K562 (cell line): Measurements from ENCODE around the gene MEF2D. TPM values are rescaled to one million over a fixed set of nuclear protein-coding genes. Genes with fewer than 3 reads are reported as not detected.

Experiments
- ATF3 ChIP-seq, 2 experiments: fragments of 450-650 bp in 1 of 2; sonication (generic) in 1 of 2; formaldehyde crosslinking in 1 of 2; IDR thresholded peaks in 1 of 2; conservative IDR thresholded peaks in 1 of 2; 2 replicates each; pipeline versions ENCODE4 v1.6.1 to v1.8.1; 2016 to 2023; ENCODE audit warnings: mild to moderate bottlenecking in 2 of 2, moderate library complexity in 2 of 2, inconsistent platforms in 1 of 2, missing genetic modification reagents in 1 of 2
- BRF2 ChIP-seq: IDR thresholded peaks from 3 replicates; pipeline ENCODE4 v1.6.1; 2011; ENCODE audit warnings: borderline replicate concordance, mild to moderate bottlenecking; ENCODE audit not compliant: insufficient read length, insufficient read depth
- CGGBP1 ChIP-seq: fragments of 250-450 bp; sonication (Bioruptor Pico); IDR thresholded peaks from 2 replicates; pipeline ENCODE4 v1.9.0; 2021; ENCODE audit warnings: mild to moderate bottlenecking
- CHD2 ChIP-seq: IDR thresholded peaks from 2 replicates; pipeline ENCODE4 v1.6.1; 2011; ENCODE audit warnings: low read depth, low read length
- FOXA1 ChIP-seq: fragments of 450-650 bp; IDR thresholded peaks from 2 replicates; pipeline ENCODE4 v1.6.1; 2016; ENCODE audit warnings: mild to moderate bottlenecking, borderline replicate concordance
- HDAC1 ChIP-seq, 2 experiments: fragments of 450-650 bp; IDR thresholded peaks; 2 replicates each; pipeline ENCODE4 v1.6.1; 2016 to 2017; ENCODE audit warnings: inconsistent platforms in 1 of 2, mild to moderate bottlenecking in 1 of 2, moderate library complexity in 1 of 2
- JUNB ChIP-seq: fragments of 450-650 bp; formaldehyde crosslinking; conservative IDR thresholded peaks from 2 replicates; pipeline ENCODE4 v1.4.0; 2020; ENCODE audit warnings: mild to moderate bottlenecking
- KLF10 ChIP-seq: fragments of 250-450 bp; sonication (Bioruptor Pico); IDR thresholded peaks from 2 replicates; pipeline ENCODE4 v1.6.1; 2021; ENCODE audit warnings: matching md5 sums
- POLR2AphosphoS5 ChIP-seq: IDR thresholded peaks from 2 replicates; pipeline ENCODE4 v1.6.1; 2011; ENCODE audit warnings: mild to moderate bottlenecking, low read depth, low read length, moderate library complexity; ENCODE audit not compliant: control insufficient read depth, insufficient read depth
- RREB1 ChIP-seq: fragments of 250-450 bp; sonication (Bioruptor Pico); IDR thresholded peaks from 2 replicates; pipeline ENCODE4 v1.4.0; 2020
- SAFB2 ChIP-seq: fragments of 200-400 bp; formaldehyde crosslinking; IDR thresholded peaks from 2 replicates; pipeline ENCODE4 v1.6.1; 2018; ENCODE audit warnings: borderline replicate concordance, low read length, low read depth, moderate library complexity; ENCODE audit not compliant: severe bottlenecking
- STAT6 ChIP-seq: sonication (generic); formaldehyde crosslinking; IDR thresholded peaks from 2 replicates; pipeline ENCODE4 v1.8.1; 2023; ENCODE audit warnings: mild to moderate bottlenecking, missing genetic modification reagents
- TAF7 ChIP-seq: fragments of 450-650 bp; IDR thresholded peaks from 2 replicates; pipeline ENCODE4 v1.6.1; 2016; ENCODE audit warnings: missing genetic modification characterization, missing compliant biosample characterization
- TBP ChIP-seq: optimal IDR thresholded peaks from 2 replicates; pipeline ENCODE3; 2011; ENCODE audit warnings: low read depth, low read length, improper control_type of control experiment
- XRCC3 ChIP-seq: fragments of 450-650 bp; IDR thresholded peaks from 2 replicates; pipeline ENCODE4 v1.6.1; 2017; ENCODE audit warnings: mild to moderate bottlenecking, moderate library complexity
- ZBTB17 ChIP-seq: fragments of 450-650 bp; formaldehyde crosslinking; IDR thresholded peaks from 2 replicates; pipeline ENCODE4 v1.4.0; 2020; ENCODE audit warnings: mild to moderate bottlenecking
- ZNF408 ChIP-seq: fragments of 250-450 bp; sonication (Bioruptor Pico); IDR thresholded peaks from 2 replicates; pipeline ENCODE4 v1.4.0; 2020; ENCODE audit warnings: low read depth, mild to moderate bottlenecking, moderate library complexity
- polyA plus RNA-seq, 8 experiments: library from polyadenylated mRNA; depleted of rRNA in 4 of 8; stranded (reverse) in 5 of 8; unstranded in 3 of 8; fragments of >200 nt; fragmentation: Nextera tagmentation in 2 of 8; fragmentation: Illumina TruSeq in 1 of 8; extraction: Ambion mirVana in 2 of 8; extraction: Trizol in 1 of 8; gene quantifications; 2 replicates each; pipeline versions ENCODE4 v1.2.1 to v1.2.3, GENCODE V29; 2011 to 2014; ENCODE audit warnings: inconsistent platforms in 1 of 8, missing spikeins in 1 of 8
- total RNA-seq, 7 experiments: library from RNA; depleted of rRNA in 6 of 7; stranded (reverse); fragments of >200 nt in 6 of 7; fragmentation: Illumina TruSeq in 2 of 7; extraction: Trizol in 2 of 7; gene quantifications; 2 replicates each; pipeline versions ENCODE4 v1.2.1 to v1.2.3, GENCODE V29; 2011 to 2021; ENCODE audit warnings: low replicate concordance in 1 of 7

The MEF2D gene
- total and polyA plus RNA-seq, 9 of the 15 experiments (the other 6 are each of a cell fraction or from before 2014, with no cell fraction given): 0.10 to 19.5 (median 2.6) TPM

- TF ChIP-seq RREB1 (CRISPR knock-in tag) (no peak), JUNB (CRISPR knock-in tag) (no peak), TAF7 (tag) (no peak), CGGBP1 (CRISPR knock-in tag) (no peak; the same call in 1 of the 2 replicates), BRF2 (no peak), SAFB2 (no peak), STAT6 (CRISPR knock-in tag) (peak; percentile 31; the same call in 1 of the 2 replicates), ATF3 (IDR thresholded peaks at IDR 0.05) (no peak), ATF3 (CRISPR knock-in tag; conservative IDR thresholded peaks at IDR 0.05) (no peak), POLR2AphosphoS5 (peak; percentile 78), ZNF408 (CRISPR knock-in tag) (no peak), ZBTB17 (CRISPR knock-in tag) (no peak; the same call in 1 of the 2 replicates), HDAC1 (IDR thresholded peaks at IDR 0.05) (no peak), CHD2 (no peak), FOXA1 (no peak), XRCC3 (no peak), TBP (peak; percentile 88), KLF10 (CRISPR knock-in tag) (0 out of 2 replicates have a peak, but pooled peaks have one; percentile 72)
These were observed 8.5 kb downstream of the MEF2D start (continued) for GRCh38 chr1:156492013-156492590.
